ENCODE data around the gene PITPNM2. TPM values are rescaled to one million over a fixed set of nuclear protein-coding genes. Genes with fewer than 3 reads are reported as not detected.
A peak's percentile ranks its signal among the peaks of the same experiment; 100 is the strongest.

The PITPNM2 gene
- total and polyA plus RNA-seq, 2 experiments from 2014 or later, result 3.6 to 6.3 TPM

DNA sequence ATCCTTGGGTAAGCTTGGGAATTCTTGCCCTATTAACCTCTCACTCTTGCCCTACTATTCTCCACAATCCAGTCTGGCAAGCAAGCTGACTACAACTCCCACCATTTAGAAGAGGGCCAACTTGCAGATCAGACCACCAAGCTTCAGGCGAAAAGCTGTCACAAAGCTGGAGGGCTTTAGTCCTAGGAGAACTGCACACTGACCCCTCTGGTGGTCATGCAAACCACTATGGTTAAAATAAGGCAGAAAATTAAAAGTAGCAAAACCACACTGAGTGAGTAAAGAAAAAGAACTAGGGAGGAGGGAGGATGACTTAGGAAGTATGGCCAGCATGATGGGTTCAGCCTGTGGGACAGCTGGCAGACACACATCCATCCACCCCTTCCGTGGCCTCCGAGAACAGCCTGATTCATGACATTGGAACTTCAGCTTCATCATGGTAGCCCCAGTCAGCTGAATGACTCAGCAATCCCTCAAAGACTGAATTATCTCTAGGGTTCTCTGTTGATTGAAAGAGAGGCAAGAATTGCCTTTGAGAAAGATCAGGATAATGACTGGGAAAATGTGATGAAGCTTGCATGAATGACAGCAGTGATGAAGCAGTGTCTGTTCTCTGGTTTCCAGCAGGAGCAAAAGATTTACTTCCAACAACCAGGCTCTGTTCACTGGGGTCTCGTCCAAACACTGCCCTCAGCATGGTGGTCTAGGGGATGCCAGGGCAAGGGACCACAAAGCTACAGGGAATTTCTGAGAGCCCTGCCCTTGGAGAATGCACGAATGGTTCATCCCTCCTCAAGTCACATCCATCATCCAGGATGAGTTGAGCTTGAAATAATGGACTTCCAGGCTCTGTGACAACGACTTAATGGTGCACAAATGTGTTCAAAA is 24.4 kb downstream of the PITPNM2 start:
- Histone ChIP-seq H3K36me3 (replicated peaks; ENCODE audit: insufficient read depth, low read depth) (no peaks in the 10 kb centered on the region), H3K79me2 (peaks cover 22% of the 10 kb centered on the region), H4K20me1 (ENCODE audit: insufficient read depth, poor library complexity, severe bottlenecking) (no peaks in the 10 kb centered on the region), H3K9me2 (replicated peaks; ENCODE audit: insufficient read depth) (no peaks in the 10 kb centered on the region), H3K9me3 (ENCODE audit: low read depth) (no peaks in the 10 kb centered on the region), H3K4me2 (peak overlapping the region; percentile 42), H3K27me3 (no peaks in the 10 kb centered on the region), H3K27ac (peak overlapping the region; percentile 67), H3K4me3 (no peak overlapping the region), H3K4me1 (ENCODE audit: insufficient read depth) (peaks cover 10% of the 10 kb centered on the region), H2AFZ (no peak overlapping the region)
- 68% methylated on average over 6 of the region's 6 CpGs for WGBS (ENCODE audit: low lambda C conversion rate, missing lambda C conversion rate)
- DNase-seq (ENCODE audit: low spot score), result peak; percentile 84
- TF ChIP-seq EZH2phosphoT487 (IDR thresholded peaks at IDR 0.05; ENCODE audit: low read depth, severe bottlenecking, unreplicated experiment), result no peak
- TF ChIP-seq EZH2 (IDR thresholded peaks at IDR 0.05; ENCODE audit: borderline replicate concordance), result no peak
- TF ChIP-seq, protein P1, sequence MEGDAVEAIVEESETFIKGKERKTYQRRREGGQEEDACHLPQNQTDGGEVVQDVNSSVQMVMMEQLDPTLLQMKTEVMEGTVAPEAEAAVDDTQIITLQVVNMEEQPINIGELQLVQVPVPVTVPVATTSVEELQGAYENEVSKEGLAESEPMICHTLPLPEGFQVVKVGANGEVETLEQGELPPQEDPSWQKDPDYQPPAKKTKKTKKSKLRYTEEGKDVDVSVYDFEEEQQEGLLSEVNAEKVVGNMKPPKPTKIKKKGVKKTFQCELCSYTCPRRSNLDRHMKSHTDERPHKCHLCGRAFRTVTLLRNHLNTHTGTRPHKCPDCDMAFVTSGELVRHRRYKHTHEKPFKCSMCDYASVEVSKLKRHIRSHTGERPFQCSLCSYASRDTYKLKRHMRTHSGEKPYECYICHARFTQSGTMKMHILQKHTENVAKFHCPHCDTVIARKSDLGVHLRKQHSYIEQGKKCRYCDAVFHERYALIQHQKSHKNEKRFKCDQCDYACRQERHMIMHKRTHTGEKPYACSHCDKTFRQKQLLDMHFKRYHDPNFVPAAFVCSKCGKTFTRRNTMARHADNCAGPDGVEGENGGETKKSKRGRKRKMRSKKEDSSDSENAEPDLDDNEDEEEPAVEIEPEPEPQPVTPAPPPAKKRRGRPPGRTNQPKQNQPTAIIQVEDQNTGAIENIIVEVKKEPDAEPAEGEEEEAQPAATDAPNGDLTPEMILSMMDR (IDR thresholded peaks at IDR 0.05; ENCODE audit: poor library complexity), result peak; percentile 8

DNA sequence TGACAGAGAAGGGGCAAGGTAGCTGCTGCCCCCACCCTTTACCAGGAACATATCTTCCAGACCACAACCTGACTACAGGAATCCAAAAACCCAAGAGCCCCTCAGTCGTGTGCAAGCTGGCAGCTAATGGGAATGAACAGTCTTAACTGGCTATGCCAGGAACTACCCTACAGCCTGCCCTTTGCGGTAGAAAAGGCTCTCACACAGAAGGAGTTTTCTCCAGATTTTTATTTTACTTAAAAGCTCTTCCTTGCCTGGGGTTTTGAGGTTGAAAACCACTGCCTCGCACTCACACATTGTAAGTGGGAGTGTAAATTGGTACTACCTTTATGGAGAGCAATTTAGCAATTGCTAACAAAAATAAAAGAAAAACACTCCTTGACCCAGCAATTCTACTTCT is 28.3 kb downstream of the PITPNM2 start:
- H3K4me3 ChIP-seq, result no peak overlapping the region
- no peaks in the 10 kb centered on the region for H3K9me3 ChIP-seq (ENCODE audit: low read depth)
- no peaks in the 10 kb centered on the region for H3K36me3 ChIP-seq (replicated peaks; ENCODE audit: insufficient read depth, low read depth)
- H2AFZ ChIP-seq, result no peak overlapping the region
- H3K4me2 ChIP-seq, result no peak overlapping the region
- no peaks in the 10 kb centered on the region for H3K27me3 ChIP-seq
- peaks cover 22% of the 10 kb centered on the region for H3K79me2 ChIP-seq
- no peak overlapping the region for H3K27ac ChIP-seq
- WGBS (ENCODE audit: low lambda C conversion rate, missing lambda C conversion rate), result 87% methylated on average over 3 of the region's 3 CpGs
- TF ChIP-seq, protein P1 (IDR thresholded peaks at IDR 0.05; ENCODE audit: poor library complexity), result no peak
- no peak for TF ChIP-seq EZH2 (IDR thresholded peaks at IDR 0.05; ENCODE audit: borderline replicate concordance)
- no peak for TF ChIP-seq EZH2phosphoT487 (IDR thresholded peaks at IDR 0.05; ENCODE audit: low read depth, severe bottlenecking, unreplicated experiment)
- H3K4me1 ChIP-seq (ENCODE audit: insufficient read depth), result peaks cover 10% of the 10 kb centered on the region
- H4K20me1 ChIP-seq (ENCODE audit: insufficient read depth, poor library complexity, severe bottlenecking), result no peaks in the 10 kb centered on the region
- no peak for DNase-seq (ENCODE audit: low spot score)
- H3K9me2 ChIP-seq (replicated peaks; ENCODE audit: insufficient read depth), result no peaks in the 10 kb centered on the region

DNA sequence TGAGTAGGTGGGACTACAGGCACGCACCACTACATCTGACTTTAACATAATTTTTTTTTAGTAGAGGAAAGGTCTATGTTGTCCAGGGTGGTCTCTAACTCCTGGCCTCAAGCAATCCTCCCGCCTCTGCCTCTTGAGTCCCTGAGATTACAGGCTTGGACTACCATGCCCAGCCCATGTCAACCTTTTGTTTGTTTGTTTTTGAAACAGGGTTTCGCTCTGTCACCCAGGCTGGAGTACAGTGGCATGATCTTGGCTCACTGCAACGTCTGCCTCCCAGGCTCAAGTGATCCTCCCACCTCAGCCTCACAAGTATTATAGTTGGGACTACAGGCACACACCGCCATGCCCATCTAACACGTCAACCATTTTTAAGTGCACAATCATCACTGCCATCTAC is 29.2 kb downstream of the PITPNM2 start:
- Histone ChIP-seq H3K9me3 (ENCODE audit: low read depth) (no peaks in the 10 kb centered on the region), H3K27ac (no peak overlapping the region)
- TF ChIP-seq, protein P1 (IDR thresholded peaks at IDR 0.05; ENCODE audit: poor library complexity), result no peak
- TF ChIP-seq EZH2phosphoT487 (IDR thresholded peaks at IDR 0.05; ENCODE audit: low read depth, severe bottlenecking, unreplicated experiment) (no peak), EZH2 (IDR thresholded peaks at IDR 0.05; ENCODE audit: borderline replicate concordance) (no peak)

More for the DNA sequence above, 29.2 kb downstream of the PITPNM2 start:
- DNase-seq (ENCODE audit: low spot score), result no peak
- no peaks in the 10 kb centered on the region for H4K20me1 ChIP-seq (ENCODE audit: insufficient read depth, poor library complexity, severe bottlenecking)
- 90% methylated on average over 6 of the region's 6 CpGs for WGBS (ENCODE audit: low lambda C conversion rate, missing lambda C conversion rate)
- no peaks in the 10 kb centered on the region for H3K27me3 ChIP-seq
- peaks cover 5% of the 10 kb centered on the region for H3K4me1 ChIP-seq (ENCODE audit: insufficient read depth)
- no peak overlapping the region for H3K4me2 ChIP-seq
- peaks cover 22% of the 10 kb centered on the region for H3K79me2 ChIP-seq
- H2AFZ ChIP-seq, result no peak overlapping the region
- no peak overlapping the region for H3K4me3 ChIP-seq
- no peaks in the 10 kb centered on the region for H3K9me2 ChIP-seq (replicated peaks; ENCODE audit: insufficient read depth)
- no peaks in the 10 kb centered on the region for H3K36me3 ChIP-seq (replicated peaks; ENCODE audit: insufficient read depth, low read depth)

All from hepatocyte (in vitro differentiated cells).